VCaP (cell line): Measurements from ENCODE around the gene FOXI1.
"Not testable (repeated sequence)": the region's sequence is repeated elsewhere in the genome, so short reads cannot be mapped to it uniquely, and the experiment has no call there.

Experiments
- H3K27ac ChIP-seq: fragments of 450-650 bp; 2 replicates; pipeline ENCODE4 v1.5.1; 2017
- CTCF ChIP-seq: fragments of 450-650 bp; conservative IDR thresholded peaks from 2 replicates; pipeline ENCODE4 v1.5.1; 2017; ENCODE audit warnings: mild to moderate bottlenecking, moderate library complexity

FOXI1 gene

DNA sequence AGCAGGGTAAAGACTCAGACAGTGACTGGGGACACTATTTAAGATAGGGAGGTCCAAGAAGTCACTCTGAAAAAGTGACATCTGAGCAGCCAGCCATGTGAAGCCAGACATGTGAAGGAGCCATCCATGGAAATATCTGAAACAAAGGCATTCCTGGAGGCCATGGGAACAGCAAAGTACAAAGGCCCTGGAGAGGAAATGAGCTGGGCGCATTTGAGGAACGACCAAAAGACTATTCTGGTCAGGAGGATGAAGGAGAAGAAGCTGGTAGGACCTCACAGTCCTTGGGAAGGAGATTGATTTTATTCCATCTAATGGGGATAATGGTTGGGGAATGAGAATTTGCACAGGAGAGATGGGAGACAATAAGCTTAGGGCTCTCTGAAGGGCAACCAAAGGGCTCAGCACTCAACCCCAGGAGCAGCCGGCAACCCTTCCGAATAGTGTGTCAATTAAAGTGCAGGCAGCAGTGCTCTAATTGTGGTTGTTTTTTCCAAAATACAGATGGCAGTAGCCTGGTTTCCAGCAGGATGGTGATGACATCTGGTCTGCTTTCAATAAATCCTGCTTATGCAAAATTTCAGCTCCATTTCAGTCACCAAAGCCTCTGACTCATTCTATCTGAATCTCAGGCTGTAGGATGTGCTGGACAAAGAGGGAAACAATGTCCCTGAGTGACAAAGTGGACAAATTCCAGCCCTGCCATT is 26.7 kb downstream of the FOXI1 start:
- no peak overlapping the region for H3K27ac ChIP-seq
- TF ChIP-seq CTCF, result no peak

DNA sequence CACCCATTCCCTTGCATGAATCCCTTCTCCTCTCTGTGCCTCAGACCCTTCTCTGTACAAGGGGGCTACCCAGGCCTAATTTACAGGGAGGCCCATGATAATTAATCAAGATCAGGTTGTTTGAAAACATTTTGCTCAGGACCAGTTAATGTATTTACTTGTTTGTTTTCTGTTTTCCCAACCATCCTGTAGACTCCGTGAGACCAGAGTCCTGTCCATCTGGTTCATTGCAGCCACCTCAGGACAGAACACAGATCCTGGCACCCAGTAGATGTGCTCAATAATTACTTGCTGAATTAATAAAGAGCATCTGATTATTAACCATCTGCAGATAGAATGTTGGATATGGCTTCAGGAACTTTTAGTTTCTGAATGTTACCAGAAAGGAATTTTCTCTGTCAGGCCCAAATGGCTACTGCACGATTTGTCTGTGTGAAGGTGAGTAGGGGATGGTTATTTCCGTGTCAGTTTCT is 27.3 kb downstream of the FOXI1 start:
- H3K27ac ChIP-seq, result no peak overlapping the region
- no peak for TF ChIP-seq CTCF

GRCh38 chr5:170135796-170136490 is 30.2 kb downstream of the FOXI1 start:
- no peak overlapping the region for H3K27ac ChIP-seq
- no peak for TF ChIP-seq CTCF

- H3K27ac ChIP-seq, result no peak overlapping the region
- TF ChIP-seq CTCF, result no peak
These were observed 30.8 kb downstream of the FOXI1 start for GRCh38 chr5:170136506-170136905.

- TF ChIP-seq CTCF, result no peak
- no peak overlapping the region for H3K27ac ChIP-seq
These were observed 32.1 kb downstream of the FOXI1 start for GRCh38 chr5:170137694-170138214.

- no peak overlapping the region for H3K27ac ChIP-seq
- TF ChIP-seq CTCF, result no peak
These were observed 32.6 kb downstream of the FOXI1 start for GRCh38 chr5:170138273-170138672.

- TF ChIP-seq CTCF, result no peak
- H3K27ac ChIP-seq, result no peak overlapping the region
These were observed 34.2 kb downstream of the FOXI1 start for GRCh38 chr5:170139786-170140335.

- not testable (repeated sequence) for H3K27ac ChIP-seq
These were observed 35.5 kb downstream of the FOXI1 start for GRCh38 chr5:170141196-170141595.
